ENCODE results near the gene MTRR. TPM values are rescaled to one million over a fixed set of nuclear protein-coding genes. Genes with fewer than 3 reads are reported as not detected.

The MTRR gene
- 27.7 and 32.7 TPM in 2 replicates for total RNA-seq

DNA sequence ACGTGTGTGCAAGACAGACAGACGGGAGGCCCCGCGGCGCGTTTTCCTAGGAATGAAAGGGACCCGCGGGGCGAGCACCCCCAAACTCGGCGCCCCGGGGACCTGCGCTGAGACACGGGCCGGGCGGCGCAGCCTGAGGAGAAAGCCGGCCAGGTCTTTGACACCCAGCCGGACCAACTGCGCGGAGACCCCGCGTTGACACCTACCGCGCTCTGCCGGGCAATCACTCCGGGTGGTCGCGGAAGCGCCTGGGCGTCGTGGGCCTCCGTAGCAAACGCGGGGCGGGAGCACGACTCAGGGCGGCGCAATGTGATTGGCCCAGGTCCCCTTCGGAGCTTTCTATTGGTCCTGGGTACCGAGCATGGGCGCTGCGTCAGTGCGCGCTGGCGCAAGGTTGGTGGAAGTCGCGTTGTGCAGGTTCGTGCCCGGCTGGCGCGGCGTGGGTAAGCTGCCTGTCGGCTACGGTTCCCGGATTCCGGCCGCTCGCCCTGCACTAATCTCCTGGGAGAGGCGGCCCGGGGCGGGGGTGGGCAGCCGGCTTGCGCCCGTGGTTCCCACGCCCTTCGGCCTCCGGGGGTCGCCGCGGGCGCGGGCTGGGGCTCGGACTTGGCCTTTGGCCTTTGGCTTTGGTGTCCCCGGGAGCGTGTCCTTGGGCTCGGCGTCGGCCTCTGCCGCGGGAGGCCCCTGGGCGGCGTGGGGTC lies at the start of gene MTRR, which contains the start of gene FASTKD3:
TSS of gene MTRR (plus strand) at position 376 of the 701 bp plus-strand sequence. CDS start 1,647 bp downstream, outside the sequence.
TSS of gene FASTKD3 (minus strand) at position 259 of the 701 bp plus-strand sequence. CDS start 948 bp downstream, outside the sequence.

DNA sequence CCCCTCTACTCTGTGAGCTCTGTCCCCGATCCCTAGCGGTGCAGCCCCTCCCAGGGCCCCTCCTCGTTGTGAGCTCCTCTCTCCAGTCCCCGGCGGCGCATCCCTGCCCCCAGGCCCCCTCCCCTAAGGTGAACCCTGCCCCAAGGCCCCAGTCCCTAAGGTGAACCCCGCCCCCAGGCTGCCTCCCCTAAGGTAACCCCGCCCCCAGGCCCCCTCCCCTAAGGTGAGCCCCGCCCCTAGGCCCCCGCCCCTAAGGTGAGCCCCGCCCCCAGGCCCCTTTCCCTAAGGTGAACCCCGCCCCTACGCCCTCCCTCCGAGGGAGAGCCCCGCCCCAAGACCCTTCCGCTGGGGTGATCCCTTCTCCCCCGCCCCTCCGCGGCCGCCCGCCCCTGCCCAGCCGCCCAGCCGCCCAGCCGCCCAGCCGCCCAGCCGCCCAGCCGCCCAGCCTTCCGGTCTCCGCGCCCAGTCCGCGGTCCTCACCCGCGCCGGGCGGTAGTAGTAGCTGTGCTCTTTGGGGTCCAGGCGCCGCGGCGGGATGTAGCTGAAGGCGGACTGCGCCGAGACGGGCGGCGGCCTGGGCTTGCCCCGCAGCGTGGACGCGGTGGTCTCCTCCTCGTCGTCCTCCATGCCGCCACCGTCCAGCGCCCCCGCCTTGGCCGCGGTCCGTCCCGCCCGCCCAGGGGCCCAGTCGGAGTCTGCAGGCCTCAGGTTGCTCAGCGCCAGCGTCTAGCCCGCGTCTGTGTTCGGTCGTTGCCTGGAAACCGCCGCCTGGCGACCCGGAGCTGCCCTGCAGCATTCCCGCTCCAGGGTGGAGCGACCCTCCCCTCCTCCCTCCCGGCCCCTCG lies 18.3 kb upstream of the MTRR start, which contains the start of gene CFAP90:
TSS of gene CFAP90 (minus strand) at position 739 of the 845 bp plus-strand sequence. CDS start at position 627, 112 bp downstream.

Other genes starting within 250 kb of the MTRR start
- not detected in 2 replicates for gene CFAP90, start 18.0 kb upstream of the MTRR start, total RNA-seq
- 9.3 and 9.6 TPM in 2 replicates for gene FASTKD3, start 117 bp upstream of the MTRR start, total RNA-seq

All from nasal cavity respiratory epithelium epithelial cell of viscerocranial mucosa (primary cell).